Peyer's patch (tissue), 4 donors: ENCODE data around the gene OR52N5.

Experiments used
- CTCF ChIP-seq, 6 experiments: fragments of 450-650 bp in 4 of 6; fragments of 200-600 bp in 2 of 6; sonication (generic) in 1 of 6; IDR thresholded peaks; one replicate each; pipeline ENCODE4 v1.5.1; 2017 to 2019; ENCODE audit warnings: antibody characterized with exemption in 6 of 6, mild to moderate bottlenecking in 3 of 6, moderate library complexity in 1 of 6
- POLR2A ChIP-seq, 2 donors: fragments of 450-650 bp; IDR thresholded peaks; one replicate each; pipeline ENCODE4 v1.5.1; 2017; ENCODE audit warnings: antibody characterized with exemption in 2 of 2, mild to moderate bottlenecking in 2 of 2, moderate library complexity in 2 of 2

DNA sequence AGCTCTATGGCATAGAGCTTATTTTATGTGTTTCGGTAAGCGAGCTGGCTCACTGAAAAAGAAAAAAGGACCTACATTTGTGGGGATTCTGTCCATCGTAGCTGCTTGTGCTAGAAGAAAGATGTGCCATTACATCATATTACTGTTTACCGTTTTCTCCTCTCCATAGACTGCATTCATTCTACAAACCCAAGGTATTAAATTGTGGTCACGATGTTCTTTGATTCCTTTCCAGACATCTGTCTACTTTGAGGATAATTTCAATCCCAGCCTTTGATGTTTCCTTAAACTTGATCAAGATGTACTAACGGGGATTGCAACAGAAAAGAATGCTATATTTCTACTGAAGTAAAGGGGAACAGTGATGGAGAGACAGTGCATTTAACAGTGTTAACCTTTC is 13.4 kb upstream of the OR52N5 start:
- TF ChIP-seq CTCF (IDR thresholded peaks at IDR 0.05) (no peak), POLR2A (IDR thresholded peaks at IDR 0.05) (no peak)
